CD14-positive monocyte (primary cell): ENCODE data around the gene DHX38. TPM values are rescaled to one million over a fixed set of nuclear protein-coding genes. Genes with fewer than 3 reads are reported as not detected.

Experiments used
- DNase-seq, 3 donors: peaks; one replicate each; pipeline ENCODE4 v3.0.0-alpha.2; 2011 to 2022
- H2AFZ ChIP-seq: 2 replicates; pipeline ENCODE4 v1.6.0; 2012; ENCODE audit warnings: mild to moderate bottlenecking, low read depth, low read length, inconsistent platforms; ENCODE audit not compliant: insufficient read depth, poor library complexity, severe bottlenecking
- H3K27ac ChIP-seq, 2 donors: 1 replicate in 1 of 2; 2 replicates in 1 of 2; pipeline ENCODE4 v1.5.1; 2012 to 2013; ENCODE audit warnings: low read length in 2 of 2, control low read depth in 1 of 2, inconsistent platforms in 1 of 2, low read depth in 1 of 2, mild to moderate bottlenecking in 1 of 2
- H3K27me3 ChIP-seq, 2 donors: one replicate each; pipeline versions ENCODE4 v1.6.0 to v1.6.1; 2011 to 2013; ENCODE audit warnings: low read length in 2 of 2; ENCODE audit not compliant: control insufficient read depth in 2 of 2, insufficient read depth in 2 of 2
- H3K36me3 ChIP-seq, 2 donors: replicated peaks in 1 of 2; 1 replicate in 1 of 2; 2 replicates in 1 of 2; pipeline versions ENCODE4 v1.5.1 to v1.6.1; 2012 to 2013; ENCODE audit warnings: low read length in 2 of 2, control low read depth in 1 of 2, inconsistent platforms in 1 of 2, mild to moderate bottlenecking in 1 of 2; ENCODE audit not compliant: insufficient read depth in 2 of 2, control insufficient read depth in 1 of 2
- H3K4me1 ChIP-seq, 2 donors: 1 replicate in 1 of 2; 2 replicates in 1 of 2; pipeline versions ENCODE4 v1.5.1 to v1.6.1; 2012 to 2013; ENCODE audit warnings: low read length in 2 of 2, control low read depth in 1 of 2, inconsistent platforms in 1 of 2, mild to moderate bottlenecking in 1 of 2, moderate library complexity in 1 of 2; ENCODE audit not compliant: insufficient read depth in 2 of 2, control insufficient read depth in 1 of 2
- H3K4me2 ChIP-seq: replicated peaks from 2 replicates; pipeline ENCODE3; 2012; ENCODE audit warnings: low read length, moderate library complexity, mild to moderate bottlenecking; ENCODE audit not compliant: poor library complexity, severe bottlenecking; ENCODE audit errors: extremely low read depth
- H3K4me3 ChIP-seq, 3 experiments: fragments of 200-600 bp in 1 of 3; sonication (generic) in 1 of 3; replicated peaks in 1 of 3; 1 replicate in 2 of 3; 2 replicates in 1 of 3; pipeline ENCODE4 v1.5.1; 2011 to 2013; ENCODE audit warnings: low read length in 3 of 3, mild to moderate bottlenecking in 3 of 3, control low read depth in 2 of 3, low read depth in 2 of 3, inconsistent platforms in 1 of 3, moderate library complexity in 1 of 3
- H3K79me2 ChIP-seq: 2 replicates; pipeline ENCODE4 v1.6.0; 2012; ENCODE audit warnings: mild to moderate bottlenecking, control low read depth, inconsistent platforms, low read length, moderate library complexity; ENCODE audit not compliant: insufficient read depth
- H3K9ac ChIP-seq: 2 replicates; pipeline ENCODE4 v1.6.0; 2017; ENCODE audit warnings: low read length, mild to moderate bottlenecking; ENCODE audit not compliant: insufficient read depth, poor library complexity, severe bottlenecking
- H3K9me3 ChIP-seq, 2 donors: replicated peaks in 1 of 2; 1 replicate in 1 of 2; 2 replicates in 1 of 2; pipeline versions ENCODE4 v1.5.1 to v1.6.1; 2012 to 2013; ENCODE audit warnings: low read length in 2 of 2, control low read depth in 1 of 2; ENCODE audit not compliant: control insufficient read depth in 1 of 2, insufficient read depth in 1 of 2
- H4K20me1 ChIP-seq: 2 replicates; pipeline ENCODE4 v1.6.0; 2012; ENCODE audit warnings: mild to moderate bottlenecking, low read length, control low read depth, moderate library complexity; ENCODE audit not compliant: insufficient read depth
- H3K27ac Mint-ChIP-seq, 7 donors: one replicate each; pipeline ENCODE4 v1.8.0; 2020; ENCODE audit warnings: mild to moderate bottlenecking in 7 of 7, mixed read lengths in 7 of 7, moderate library complexity in 6 of 7, inconsistent platforms in 2 of 7
- H3K27me3 Mint-ChIP-seq, 3 donors: one replicate each; pipeline ENCODE4 v1.8.0; 2021 to 2022; ENCODE audit warnings: low read depth in 3 of 3, mild to moderate bottlenecking in 3 of 3, mixed read lengths in 3 of 3, moderate library complexity in 3 of 3, inconsistent platforms in 1 of 3
- H3K36me3 Mint-ChIP-seq, 2 donors: one replicate each; pipeline ENCODE4 v1.8.0; 2020; ENCODE audit warnings: mixed read lengths in 2 of 2, inconsistent platforms in 1 of 2, mild to moderate bottlenecking in 1 of 2
- H3K4me1 Mint-ChIP-seq: one replicate; pipeline ENCODE4 v1.8.0; 2020; ENCODE audit warnings: mild to moderate bottlenecking, mixed read lengths
- H3K4me3 Mint-ChIP-seq, 2 donors: one replicate each; pipeline ENCODE4 v1.8.0; 2020; ENCODE audit warnings: mild to moderate bottlenecking in 2 of 2, mixed read lengths in 2 of 2, moderate library complexity in 1 of 2
- H3K9me3 Mint-ChIP-seq, 7 donors: one replicate each; pipeline ENCODE4 v1.8.0; 2020 to 2022; ENCODE audit warnings: mixed read lengths in 7 of 7, mild to moderate bottlenecking in 6 of 7, moderate library complexity in 6 of 7, inconsistent platforms in 2 of 7
- CTCF ChIP-seq: fragments of 200-600 bp; IDR thresholded peaks from one replicate; pipeline ENCODE4 v1.8.0; 2022; ENCODE audit warnings: antibody characterized with exemption, mild to moderate bottlenecking
- WGBS: methylation state at CpG from one replicate; pipeline ENCODE4 v1.1.5; 2013; ENCODE audit warnings: missing lambda C conversion rate; ENCODE audit not compliant: insufficient coverage; 5-methylcytosine and 5-hydroxymethylcytosine counted together
- intact Hi-C, 2 donors: fragments of 100-400 bp; cut with micrococcal nuclease; formaldehyde crosslinking; loops; one replicate each; pipeline versions ENCODE4 v1.15.0 to v1.15.1; 2023
- polyA plus RNA-seq, 3 donors: library from polyadenylated mRNA; depleted of rRNA in 1 of 3; unstranded in 2 of 3; stranded (reverse) in 1 of 3; fragments of 300-500 nt in 2 of 3; fragments of >200 nt in 1 of 3; fragmentation: Illumina TruSeq in 2 of 3; gene quantifications; 1 replicate in 2 of 3; 2 replicates in 1 of 3; pipeline ENCODE4 v1.2.3, GENCODE V29; 2012 to 2021

The DHX38 gene
- polyA plus RNA-seq, 3 donors = 9.1 to 91.5 (median 19.2) TPM

GRCh38 chr16:72105978-72106377 is 12.3 kb downstream of the DHX38 start:
- Histone ChIP-seq H3K4me1 (no peaks in the 10 kb centered on the region), H3K79me2 (no peaks in the 10 kb centered on the region), H3K27ac (no peak overlapping the region), H3K36me3 (peaks cover 99 to 100% of the 10 kb centered on the region in 2 donors), H4K20me1 (no peaks in the 10 kb centered on the region), H3K4me3 (no peak overlapping the region), H3K27me3 (no peaks in the 10 kb centered on the region), H3K9ac (no peak overlapping the region), H3K9me3 (no peaks in the 10 kb centered on the region), H2AFZ (no peak overlapping the region), H3K4me2 (no peak overlapping the region)
- DNase-seq = no peak
- no peak for TF ChIP-seq CTCF
- intact Hi-C loops = no loop called here
- H3K4me3 Mint-ChIP-seq = no peak overlapping the region
- peaks cover 0 to 2% (median 0%) of the 10 kb centered on the region in 3 donors for H3K27me3 Mint-ChIP-seq
- no peak overlapping the region for H3K27ac Mint-ChIP-seq
- H3K9me3 Mint-ChIP-seq = no peaks in the 10 kb centered on the region
- 97% methylated on average over 11 of the region's 12 CpGs for WGBS
- peaks cover 100% of the 10 kb centered on the region in 2 donors for H3K36me3 Mint-ChIP-seq
- H3K4me1 Mint-ChIP-seq = no peaks in the 10 kb centered on the region

DNA sequence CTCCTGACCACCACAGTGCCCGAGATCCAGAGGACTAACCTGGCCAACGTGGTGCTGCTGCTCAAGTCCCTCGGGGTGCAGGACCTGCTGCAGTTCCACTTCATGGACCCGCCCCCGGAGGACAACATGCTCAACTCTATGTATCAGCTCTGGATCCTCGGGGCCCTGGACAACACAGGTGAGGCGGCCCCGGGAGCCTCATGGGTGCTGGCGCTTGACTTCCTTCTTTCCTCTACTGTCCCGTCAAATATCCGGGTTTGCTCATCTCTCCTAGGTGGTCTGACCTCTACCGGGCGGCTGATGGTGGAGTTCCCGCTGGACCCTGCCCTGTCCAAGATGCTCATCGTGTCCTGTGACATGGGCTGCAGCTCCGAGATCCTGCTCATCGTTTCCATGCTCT is 13.7 kb downstream of the DHX38 start:
- WGBS = 96% methylated on average over 17 of the region's 17 CpGs
- H2AFZ ChIP-seq = no peak overlapping the region
- no peak for TF ChIP-seq CTCF
- H3K9ac ChIP-seq = no peak overlapping the region
- H3K9me3 ChIP-seq = no peaks in the 10 kb centered on the region
- no peaks in the 10 kb centered on the region for H4K20me1 ChIP-seq
- peaks cover 0 to 2% (median 0%) of the 10 kb centered on the region in 3 donors for H3K27me3 Mint-ChIP-seq
- H3K27me3 ChIP-seq = no peaks in the 10 kb centered on the region
- H3K79me2 ChIP-seq = no peaks in the 10 kb centered on the region
- no peak overlapping the region for H3K4me2 ChIP-seq
- DNase-seq = no peak
- no peak overlapping the region for H3K27ac ChIP-seq
- H3K4me3 Mint-ChIP-seq = no peak overlapping the region
- H3K27ac Mint-ChIP-seq = no peak overlapping the region
- H3K9me3 Mint-ChIP-seq = no peaks in the 10 kb centered on the region
- H3K4me3 ChIP-seq = no peak overlapping the region
- peaks cover 100% of the 10 kb centered on the region in 2 donors for H3K36me3 Mint-ChIP-seq
- intact Hi-C loops = no loop called here
- H3K36me3 ChIP-seq = peaks cover 99 to 100% of the 10 kb centered on the region in 2 donors
- no peaks in the 10 kb centered on the region for H3K4me1 Mint-ChIP-seq
- H3K4me1 ChIP-seq = no peaks in the 10 kb centered on the region
